GM18873 (cell line): ENCODE measurements around the gene SLX4.
"Not testable (repeated sequence)": the region's sequence is repeated elsewhere in the genome, so short reads cannot be mapped to it uniquely, and the experiment has no call there.

Experiments used
- ATAC-seq: cut with Tn5 transposase; IDR thresholded peaks from one replicate; pipeline ENCODE4 v1.9.1; 2021; ENCODE audit warnings: mild to moderate bottlenecking, moderate library complexity, moderate number of reproducible peaks; ENCODE audit not compliant: unreplicated experiment, low FRiP score

Gene SLX4

GRCh38 chr16:3641801-3642396 lies 30.5 kb upstream of the SLX4 start:
- ATAC-seq = no peak

GRCh38 chr16:3640632-3641501 lies 29.5 kb upstream of the SLX4 start:
- no peak for ATAC-seq

- no peak for ATAC-seq
Observed at GRCh38 chr16:3640207-3640606, 28.8 kb upstream of the SLX4 start.

- ATAC-seq = no peak
Observed at GRCh38 chr16:3638916-3639644, 27.7 kb upstream of the SLX4 start.

- no peak for ATAC-seq
Observed at GRCh38 chr16:3637371-3637923, 26.0 kb upstream of the SLX4 start.

GRCh38 chr16:3625911-3626732 lies 14.7 kb upstream of the SLX4 start:
- no peak for ATAC-seq

GRCh38 chr16:3625331-3625730 lies 13.9 kb upstream of the SLX4 start:
- ATAC-seq = no peak

- no peak for ATAC-seq
Observed at GRCh38 chr16:3623642-3624041, 12.2 kb upstream of the SLX4 start.

GRCh38 chr16:3618769-3619141 lies 7.3 kb upstream of the SLX4 start:
- no peak for ATAC-seq

- ATAC-seq = no peak
Observed at GRCh38 chr16:3612510-3613466, 1.4 kb upstream of the SLX4 start.

GRCh38 chr16:3610698-3611145 lies 684 bp downstream of the SLX4 start:
- peak; percentile 2 for ATAC-seq

- ATAC-seq = no peak
Observed at GRCh38 chr16:3609895-3610697, 1.3 kb downstream of the SLX4 start.

- not testable (repeated sequence) for ATAC-seq
Observed at GRCh38 chr16:3608976-3609375, 2.4 kb downstream of the SLX4 start.

GRCh38 chr16:3608069-3608468 lies 3.3 kb downstream of the SLX4 start:
- ATAC-seq = no peak

GRCh38 chr16:3607634-3608033 lies 3.8 kb downstream of the SLX4 start:
- no peak for ATAC-seq

GRCh38 chr16:3607161-3607560 lies 4.2 kb downstream of the SLX4 start:
- no peak for ATAC-seq

- no peak for ATAC-seq
Observed at GRCh38 chr16:3606441-3606840, 5.0 kb downstream of the SLX4 start.

- ATAC-seq = no peak
Observed at GRCh38 chr16:3602320-3602653, 9.1 kb downstream of the SLX4 start.
